22Rv1 (cell line): ENCODE measurements around the gene RAP1GAP2.
"Not testable (repeated sequence)": the region's sequence is repeated elsewhere in the genome, so short reads cannot be mapped to it uniquely, and the experiment has no call there.

ENCODE experiments used
- H3K27ac ChIP-seq: fragments of 450-650 bp; 2 replicates; pipeline ENCODE4 v1.5.1; 2017
- CTCF ChIP-seq: fragments of 450-650 bp; IDR thresholded peaks from 2 replicates; pipeline ENCODE4 v1.5.1; 2017; ENCODE audit warnings: mild to moderate bottlenecking
- ZFX ChIP-seq: fragments of 450-650 bp; IDR thresholded peaks from 2 replicates; pipeline ENCODE4 v1.6.1; 2017; ENCODE audit warnings: antibody characterized with exemption, borderline replicate concordance

Gene RAP1GAP2

GRCh38 chr17:2814481-2815341 is 18.5 kb downstream of the RAP1GAP2 start:
- H3K27ac ChIP-seq, result no peak overlapping the region
- TF ChIP-seq ZFX, result no peak
- TF ChIP-seq CTCF, result no peak

GRCh38 chr17:2815781-2816185 is 19.5 kb downstream of the RAP1GAP2 start:
- TF ChIP-seq CTCF, result no peak
- TF ChIP-seq ZFX, result no peak
- H3K27ac ChIP-seq, result no peak overlapping the region

GRCh38 chr17:2816688-2817087 is 20.4 kb downstream of the RAP1GAP2 start:
- TF ChIP-seq CTCF (no peak), ZFX (no peak)
- H3K27ac ChIP-seq, result no peak overlapping the region

GRCh38 chr17:2819294-2819693 is 23.1 kb downstream of the RAP1GAP2 start:
- H3K27ac ChIP-seq, result not testable (repeated sequence)

- H3K27ac ChIP-seq, result no peak overlapping the region
Observed at GRCh38 chr17:2819921-2820501, 23.8 kb downstream of the RAP1GAP2 start.

GRCh38 chr17:2821868-2822267 is 25.6 kb downstream of the RAP1GAP2 start:
- no peak overlapping the region for H3K27ac ChIP-seq
- TF ChIP-seq ZFX (no peak), CTCF (no peak)

More at GRCh38 chr17:2819921-2820501, 23.8 kb downstream of the RAP1GAP2 start:
- TF ChIP-seq ZFX (no peak), CTCF (no peak)

- no peak overlapping the region for H3K27ac ChIP-seq
- TF ChIP-seq ZFX, result no peak
- TF ChIP-seq CTCF, result no peak
Observed at GRCh38 chr17:2822358-2822757, 26.1 kb downstream of the RAP1GAP2 start.
